ENCODE measurements around the gene IL6ST.

The IL6ST gene

DNA sequence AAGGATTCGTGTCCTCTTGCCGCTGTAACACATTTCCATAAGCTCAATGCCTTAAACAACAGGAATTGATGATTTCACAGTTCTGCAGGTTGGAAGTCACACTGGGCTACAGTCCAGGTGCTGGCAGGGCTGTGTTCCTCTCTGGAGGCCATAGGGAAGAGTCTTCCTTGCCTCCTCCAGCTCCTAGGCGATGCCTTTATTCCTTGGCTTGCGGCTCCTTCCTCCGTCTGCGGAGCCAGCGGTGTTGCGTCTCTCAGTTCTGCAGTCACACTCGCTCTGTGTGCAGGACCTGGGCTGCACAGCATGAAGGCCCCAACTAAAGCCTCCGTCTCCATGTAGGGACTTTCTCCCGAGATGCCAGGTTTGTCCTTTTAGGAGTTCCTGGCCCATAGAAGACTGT lies 70.0 kb downstream of the IL6ST start:
- no peak for DNase-seq
- intact Hi-C loops (cut with DNase I), result no loop called here

DNA sequence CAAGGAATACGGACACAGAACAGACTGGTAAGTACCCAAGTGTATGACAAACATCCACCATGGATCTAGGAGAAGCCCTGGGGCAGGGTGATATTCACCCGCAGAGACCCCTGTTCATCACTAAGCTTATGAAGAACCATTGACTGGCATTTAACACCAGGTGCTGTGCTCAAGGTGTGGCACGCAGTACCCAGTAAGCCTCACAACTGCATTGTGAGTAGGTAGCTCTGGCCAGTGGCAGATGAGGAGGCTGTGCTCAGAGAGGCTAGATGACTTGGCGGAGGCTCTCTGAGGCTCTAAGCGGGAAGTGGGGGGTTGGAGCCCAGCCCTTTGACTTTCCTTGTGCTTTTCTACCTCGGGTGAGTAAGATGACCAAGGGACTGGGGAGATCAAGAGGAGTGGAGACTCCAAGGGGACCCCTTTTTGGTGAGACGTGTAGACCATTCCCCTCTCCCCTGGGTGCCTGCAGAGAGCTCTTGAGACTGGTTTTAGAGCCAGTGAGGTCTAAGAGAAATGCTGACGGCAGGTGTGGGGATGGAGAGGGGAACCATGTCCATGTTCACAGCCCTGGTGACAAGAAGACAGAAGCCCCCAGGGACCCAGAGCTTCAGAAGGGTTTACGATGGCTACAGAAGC lies 70.8 kb downstream of the IL6ST start:
- DNase-seq, result no peak
- intact Hi-C loops (cut with DNase I), result no loop called here

DNA sequence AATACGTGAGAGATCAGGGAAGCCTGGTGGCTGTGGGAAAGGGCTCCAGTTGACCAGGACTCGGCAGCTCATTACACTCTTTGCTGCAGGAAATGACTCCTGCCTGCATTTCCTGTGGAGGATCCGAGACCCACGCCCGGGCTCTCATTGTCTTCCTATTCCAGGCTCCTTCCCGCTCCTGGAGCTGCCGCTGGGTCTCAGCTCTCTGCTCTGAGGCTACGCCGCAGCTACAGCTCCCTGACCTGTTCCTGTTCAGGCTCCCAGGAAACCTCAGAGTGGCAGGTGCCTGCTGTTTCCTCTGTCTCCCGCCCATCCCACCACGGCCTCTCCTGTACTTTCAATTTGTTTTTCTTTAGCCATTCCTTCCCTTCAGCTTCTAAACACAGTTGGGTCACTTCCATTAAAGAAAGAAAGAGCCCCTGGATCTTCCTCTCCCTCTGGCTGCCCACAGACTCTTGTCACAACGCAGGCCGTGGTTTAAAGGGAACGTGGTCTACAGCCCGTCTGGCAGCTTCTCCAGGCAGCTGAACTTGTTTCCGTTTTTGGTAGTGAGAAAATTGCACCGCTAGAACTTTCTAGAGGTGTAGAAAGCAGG lies 71.5 kb downstream of the IL6ST start:
- intact Hi-C loops (cut with DNase I), result no loop called here
- DNase-seq, result no peak

DNA sequence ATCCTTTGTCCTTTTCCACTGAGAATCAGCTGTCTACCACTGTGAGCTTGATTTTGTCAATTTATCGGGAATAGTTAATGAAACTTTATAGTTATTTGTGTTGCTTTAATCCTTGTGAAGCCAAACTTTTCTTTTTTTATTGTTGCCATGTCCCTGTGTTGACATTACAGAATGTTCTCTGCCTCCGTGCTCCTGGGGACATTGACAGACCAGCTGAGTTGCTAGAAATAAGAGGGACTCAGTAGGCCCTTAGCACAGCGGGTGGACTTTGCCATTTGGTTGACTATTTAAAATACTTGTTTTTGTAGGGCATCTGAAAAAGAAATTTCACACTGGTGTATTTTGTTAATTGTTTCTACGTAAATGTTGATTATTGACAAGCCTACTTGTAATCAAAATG lies 73.1 kb downstream of the IL6ST start:
- intact Hi-C loops (cut with DNase I), result no loop called here
- no peak for DNase-seq

DNA sequence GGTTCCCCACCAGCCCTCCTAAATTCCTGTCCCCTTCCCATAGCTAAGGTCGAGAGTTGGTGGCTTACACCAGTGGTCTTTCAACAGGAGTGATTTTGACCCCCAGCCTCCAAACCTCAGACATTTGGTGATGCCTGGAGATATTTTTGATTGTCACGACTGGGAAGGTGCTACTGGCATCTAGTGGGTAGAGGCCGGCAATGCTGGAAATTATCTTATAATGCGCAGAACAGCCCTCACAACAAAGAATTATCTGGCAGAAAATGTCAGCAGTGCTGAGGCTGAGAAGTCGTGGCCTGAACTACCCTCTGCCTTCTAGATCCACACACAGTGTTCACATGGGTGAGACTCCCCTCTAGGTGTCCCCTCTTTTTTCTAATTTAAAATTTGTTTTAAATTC lies 74.0 kb downstream of the IL6ST start:
- no peak for DNase-seq

DNA sequence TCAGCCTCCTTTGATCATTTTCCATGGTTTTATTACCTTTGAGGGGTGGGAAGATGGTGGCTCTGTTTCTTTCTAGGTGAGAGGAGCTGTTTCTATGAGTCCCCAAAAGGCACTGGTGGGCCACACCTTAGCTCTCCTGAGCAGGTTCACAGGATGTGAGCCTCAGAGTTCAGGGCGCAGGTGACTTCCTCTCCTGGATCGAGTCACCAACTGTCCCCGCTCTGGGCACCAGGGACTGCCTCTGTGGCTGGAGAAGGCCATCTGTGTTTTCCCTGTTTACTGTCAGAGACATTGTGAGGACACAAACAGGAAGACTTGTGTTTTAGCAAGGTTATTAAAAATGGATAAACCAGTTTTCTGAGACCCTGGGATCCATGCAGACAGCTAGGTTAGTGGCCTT lies 75.1 kb downstream of the IL6ST start:
- intact Hi-C loops (cut with DNase I), result no loop called here
- DNase-seq, result no peak

More for the DNA sequence above, 74.0 kb downstream of the IL6ST start:
- intact Hi-C loops (cut with DNase I), result no loop called here

DNA sequence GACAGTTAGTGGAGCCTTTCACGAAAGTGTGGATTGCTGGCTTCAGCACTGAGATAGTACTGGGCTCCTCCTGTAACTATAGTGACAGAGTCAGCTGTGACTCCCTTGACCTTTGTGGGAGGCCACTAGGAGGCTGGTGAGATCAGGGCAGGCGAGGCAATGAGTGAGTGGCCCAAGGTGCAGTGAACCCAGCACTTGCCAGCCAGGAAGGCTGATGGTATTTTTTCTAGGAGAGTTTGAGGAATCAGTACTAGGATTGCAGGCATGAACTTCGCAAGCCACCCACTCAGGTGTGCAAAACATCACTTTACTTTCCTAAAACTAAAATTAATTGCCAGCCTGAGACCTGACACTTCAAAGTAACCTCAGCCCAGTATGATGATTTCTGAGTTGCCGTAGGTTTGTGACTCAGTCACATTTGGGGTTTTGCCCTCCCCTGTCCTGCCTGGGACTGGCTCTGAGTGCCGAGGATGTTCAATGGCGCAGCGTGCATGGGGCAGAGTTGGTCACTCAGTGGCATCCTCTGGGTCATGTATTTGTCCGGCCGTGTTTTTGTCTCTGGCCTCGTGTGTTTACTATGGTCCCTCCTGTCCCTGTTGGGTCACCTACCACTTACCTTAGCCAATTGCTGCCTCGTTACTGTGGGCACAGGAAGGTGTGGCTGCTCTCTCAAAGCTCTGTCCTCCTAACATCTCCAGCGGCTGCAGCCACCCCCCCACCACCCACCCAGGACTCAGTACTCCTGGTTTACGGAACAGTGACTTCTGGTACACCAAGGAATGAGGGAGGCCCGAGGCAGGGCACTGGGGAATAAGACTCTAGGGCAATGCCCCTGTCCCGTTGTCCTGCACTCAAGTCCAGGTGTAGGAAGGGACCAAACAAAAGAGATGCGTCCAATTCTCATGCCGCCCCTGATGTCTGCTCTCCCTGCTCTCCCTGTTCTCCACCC lies 76.4 kb downstream of the IL6ST start:
- DNase-seq, result no peak
- intact Hi-C loops (cut with DNase I), result no loop called here

DNA sequence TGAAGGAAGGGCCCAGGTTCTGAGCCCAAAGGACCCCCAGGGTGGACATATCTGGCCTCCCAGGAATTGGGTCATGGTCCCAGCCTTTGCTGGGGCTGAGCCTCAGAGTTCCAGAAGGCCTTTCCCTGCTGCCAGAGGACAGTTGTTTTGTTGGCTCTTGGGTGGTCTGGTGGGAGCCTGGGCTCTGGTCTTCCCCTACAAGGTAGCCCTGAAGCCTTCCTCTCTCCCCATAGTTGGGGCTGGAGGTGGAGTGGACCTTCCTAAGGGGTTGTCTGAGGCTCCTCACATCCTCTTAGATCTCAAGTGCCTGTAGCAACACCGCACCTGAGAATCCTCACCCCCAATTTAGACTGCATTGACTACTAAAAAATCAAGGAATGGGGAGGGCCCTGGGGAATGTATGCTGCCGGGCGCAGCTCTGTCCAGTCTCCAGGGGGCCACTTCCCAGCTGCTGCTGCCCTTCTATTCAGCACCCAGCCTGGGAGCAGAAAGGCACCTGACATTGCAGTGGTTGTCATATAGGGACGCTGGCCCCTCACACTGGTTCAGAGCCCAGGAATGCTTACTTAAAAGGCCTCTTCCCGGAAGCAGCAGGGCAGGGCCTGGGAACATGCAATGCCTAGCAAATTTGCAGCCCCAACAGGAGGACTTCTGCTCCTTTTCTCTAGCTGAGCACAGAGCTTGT lies 77.2 kb downstream of the IL6ST start:
- intact Hi-C loops (cut with DNase I), result no loop called here
- no peak for DNase-seq

DNA sequence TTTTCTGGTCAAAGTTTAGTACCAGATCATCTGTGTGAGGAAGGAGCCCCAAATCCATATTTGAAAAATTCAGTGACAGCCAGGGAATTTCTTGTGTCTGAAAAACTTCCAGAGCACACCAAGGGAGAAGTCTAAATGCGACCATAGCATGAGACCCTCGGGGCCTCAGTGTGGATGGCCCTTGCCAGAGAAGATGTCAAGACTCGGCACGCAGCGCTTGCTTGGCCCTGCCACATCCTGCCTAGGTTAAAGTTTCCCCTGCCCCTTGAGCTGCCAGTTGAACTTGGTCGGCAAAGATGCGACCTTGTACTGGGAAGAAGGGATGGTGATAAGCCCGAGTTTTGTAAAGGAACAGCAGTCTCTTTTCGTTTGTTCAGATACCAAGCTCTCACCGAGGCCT lies 77.8 kb downstream of the IL6ST start:
- intact Hi-C loops (cut with DNase I), result no loop called here
- no peak for DNase-seq

DNA sequence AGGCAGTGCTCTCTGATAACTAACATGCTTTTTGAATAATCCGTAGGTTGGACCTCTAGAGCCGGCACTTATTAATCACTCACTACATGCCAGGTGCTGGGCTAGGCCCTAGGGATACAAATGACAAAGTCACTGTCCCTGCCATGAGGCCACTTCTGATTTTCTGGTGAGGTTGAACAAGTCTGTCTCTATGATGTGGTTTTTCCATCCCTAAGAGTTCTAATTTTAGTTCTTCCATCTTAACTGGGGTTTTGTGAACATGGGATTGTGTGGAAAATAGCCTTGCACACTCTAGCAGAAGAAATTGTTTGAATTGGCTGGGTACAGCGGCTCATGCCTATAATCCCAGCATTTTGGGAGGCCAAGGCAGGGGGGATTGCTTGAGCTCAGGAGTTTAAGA lies 79.0 kb downstream of the IL6ST start:
- intact Hi-C loops (cut with DNase I), result no loop called here
- DNase-seq, result no peak

DNA sequence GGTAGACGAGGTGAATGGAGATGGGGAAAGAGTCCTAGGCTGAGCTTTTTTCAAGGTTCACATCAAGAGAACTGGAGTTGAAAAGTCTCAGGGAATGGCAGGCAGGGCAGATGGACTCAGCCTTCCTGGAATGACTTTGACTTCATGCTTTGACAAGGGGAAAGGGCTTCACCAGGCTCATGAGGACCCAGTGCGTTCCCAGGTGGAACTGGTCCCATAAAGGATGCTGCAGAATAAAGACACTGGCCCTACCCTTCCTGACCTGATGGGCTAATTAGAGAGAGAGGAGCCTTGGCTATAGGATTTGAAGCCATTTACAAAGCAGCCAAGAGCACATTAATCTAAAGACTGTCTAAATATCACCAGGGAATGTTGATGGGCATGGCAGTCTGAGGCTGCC lies 79.8 kb downstream of the IL6ST start:
- no peak for DNase-seq
- intact Hi-C loops (cut with DNase I), result no loop called here

DNA sequence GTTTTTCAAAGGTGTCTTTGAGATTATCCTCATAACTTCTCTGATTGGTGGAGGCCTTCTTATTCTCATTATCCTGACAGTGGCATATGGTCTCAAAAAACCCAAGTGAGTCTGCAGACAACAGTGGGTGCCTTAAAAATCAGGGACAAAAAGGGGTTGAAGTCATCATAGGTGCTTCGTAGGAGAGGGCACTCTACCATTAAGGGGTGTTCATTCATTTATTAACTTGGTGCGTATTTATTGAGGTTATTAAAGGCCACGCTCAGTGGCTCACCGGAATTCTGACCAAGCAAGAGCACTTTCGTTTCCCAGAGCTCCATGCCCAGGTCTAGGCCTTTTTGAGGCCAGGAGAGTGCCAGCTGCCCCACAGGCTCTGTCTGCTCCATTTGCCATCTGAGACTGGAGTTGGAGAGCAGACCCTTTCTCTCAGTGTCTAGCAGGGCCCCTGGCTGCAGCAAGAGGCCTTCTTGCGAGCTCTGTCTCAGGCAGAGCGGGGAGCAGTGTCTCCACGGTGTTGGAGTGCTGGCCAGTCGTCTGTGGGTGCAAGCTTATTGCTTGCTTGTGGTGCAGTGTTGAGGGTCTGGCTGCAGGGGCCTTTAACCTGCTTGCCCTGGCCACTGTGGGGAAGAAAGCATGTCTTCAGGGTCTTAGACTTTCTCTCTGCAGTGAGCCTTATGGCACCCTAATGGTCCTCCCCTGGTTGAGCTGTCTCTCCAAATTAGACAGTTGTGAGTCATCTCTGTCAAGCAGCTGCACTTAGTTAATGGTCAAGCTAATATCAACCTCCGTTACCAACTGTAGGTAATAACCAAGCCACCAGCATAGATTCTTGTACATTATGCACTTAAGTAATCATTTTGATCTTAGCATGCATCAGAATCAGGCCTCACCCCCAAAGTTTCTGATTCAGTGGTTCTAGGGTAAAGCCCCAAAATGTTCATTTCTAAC lies 81.0 kb downstream of the IL6ST start:
- intact Hi-C loops (cut with DNase I), result no loop called here

DNA sequence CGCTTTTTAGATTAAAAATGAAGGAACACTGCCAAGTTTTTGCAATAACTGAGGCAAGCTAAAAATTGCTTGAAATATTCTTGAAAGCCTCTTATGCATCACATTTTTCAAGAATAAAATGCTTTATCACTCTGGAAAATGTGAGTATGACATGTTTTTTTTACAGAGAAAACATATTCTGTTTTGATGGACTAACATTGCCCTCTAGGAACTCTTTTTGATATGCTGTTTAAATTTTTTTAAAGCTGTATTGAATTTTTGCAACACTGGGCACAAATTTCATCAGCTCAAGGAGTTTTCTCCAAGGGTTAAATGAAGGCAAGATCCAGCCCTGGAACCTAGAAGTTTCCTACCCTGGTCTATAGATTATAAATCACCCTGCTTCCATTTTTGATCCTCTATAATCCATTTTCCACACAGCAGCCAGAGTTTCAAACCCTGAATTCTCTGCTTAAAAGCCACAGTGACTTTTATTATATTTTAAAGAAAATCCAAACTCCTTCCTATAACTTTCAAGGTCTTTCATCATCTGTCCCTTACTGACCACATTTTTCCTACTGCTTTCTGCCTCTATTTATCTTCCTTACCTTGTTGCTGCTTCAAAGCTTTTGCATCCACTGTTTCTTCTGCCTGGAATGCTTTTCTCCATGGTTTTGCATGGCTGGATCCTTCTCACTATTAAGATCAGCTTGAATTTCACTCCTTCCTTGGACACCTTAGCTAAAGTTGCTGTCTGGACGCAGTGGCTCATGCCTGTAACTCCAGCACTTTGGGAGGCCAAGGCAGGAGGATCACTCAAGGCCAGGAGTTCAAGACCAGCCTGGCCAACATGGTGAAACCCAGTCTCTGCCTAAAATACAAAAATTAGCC lies 82.7 kb downstream of the IL6ST start:
- intact Hi-C loops (cut with DNase I), result no loop called here
- DNase-seq, result no peak

More for the DNA sequence above, 81.0 kb downstream of the IL6ST start:
- DNase-seq, result no peak

DNA sequence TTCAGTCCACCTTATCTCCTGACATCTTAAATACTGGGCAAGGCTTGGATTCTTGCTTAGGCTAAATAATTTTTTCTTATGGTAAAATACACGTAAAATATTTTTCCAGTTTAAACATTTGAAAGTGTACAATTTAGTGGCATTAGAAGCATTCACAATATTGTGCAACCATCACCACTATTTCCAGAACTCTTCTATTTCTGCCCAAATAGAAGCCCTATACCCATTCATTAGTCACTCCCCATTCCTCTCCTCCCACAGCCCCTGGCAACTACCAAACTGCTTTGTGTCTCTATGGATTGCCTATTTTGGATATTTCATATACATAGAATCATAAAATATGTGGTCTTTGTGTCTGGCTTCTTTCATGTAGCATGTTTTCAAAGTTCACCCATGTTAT lies 86.0 kb downstream of the IL6ST start:
- no peak for DNase-seq
- intact Hi-C loops (cut with DNase I), result no loop called here

DNA sequence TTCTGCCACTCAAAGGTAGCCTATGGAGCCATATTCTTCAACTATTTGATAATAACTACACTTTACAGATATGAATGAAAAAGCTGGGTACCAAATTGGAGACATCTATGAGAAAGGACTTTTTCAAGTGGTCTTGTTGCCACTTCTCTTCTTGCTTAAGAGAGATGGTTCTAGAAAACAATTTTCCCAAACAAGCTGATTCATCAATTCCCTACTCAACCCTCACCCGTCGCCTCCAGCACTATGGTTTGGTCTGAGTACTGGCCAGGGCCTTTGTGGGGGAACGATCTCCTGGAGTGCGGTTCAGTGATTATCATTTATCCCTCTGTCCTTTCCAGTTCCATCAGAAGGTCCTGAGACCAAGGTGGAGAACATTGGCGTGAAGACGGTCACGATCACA lies 86.8 kb downstream of the IL6ST start:
- intact Hi-C loops (cut with DNase I), result no loop called here

DNA sequence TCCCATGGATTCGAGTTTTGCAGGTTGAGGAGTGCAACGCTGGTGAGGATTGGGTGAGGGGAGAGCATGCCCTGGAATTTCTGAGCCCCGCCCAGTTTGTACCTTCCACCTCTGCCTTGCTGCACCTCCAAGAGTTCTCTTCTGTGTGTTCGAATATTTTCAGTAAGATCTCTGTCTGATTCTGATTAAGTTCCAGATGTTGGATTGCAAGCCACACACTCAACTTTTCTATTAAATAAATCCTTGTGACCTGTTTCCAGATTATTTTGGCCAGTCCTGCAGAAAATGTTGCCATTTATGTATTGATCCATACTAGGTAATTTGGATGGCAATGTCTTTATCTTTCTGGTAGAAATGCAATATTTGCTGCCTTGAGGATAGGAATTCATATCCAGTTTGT lies 89.5 kb downstream of the IL6ST start:
- intact Hi-C loops (cut with DNase I), result no loop called here
- DNase-seq, result no peak

More for the DNA sequence above, 86.8 kb downstream of the IL6ST start:
- DNase-seq, result no peak

DNA sequence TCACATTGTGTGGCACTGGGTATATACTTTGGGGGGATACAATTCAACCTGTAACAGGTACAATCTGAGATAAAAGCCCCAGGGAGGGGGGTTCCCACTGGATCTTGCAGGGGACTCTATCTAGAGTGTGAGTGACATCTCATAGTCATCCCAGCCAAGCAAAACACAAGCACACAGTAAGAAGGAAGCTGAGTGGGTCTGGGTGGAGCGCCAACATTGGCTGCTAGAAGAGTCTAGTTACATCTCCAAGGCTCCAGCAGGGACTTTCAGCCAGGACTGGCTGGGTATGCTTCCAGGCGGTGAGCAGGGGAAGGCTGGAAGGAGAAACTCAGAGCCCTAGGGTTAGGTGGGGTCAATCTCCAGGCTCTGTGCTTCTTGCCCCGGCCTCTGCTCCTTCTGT lies 90.6 kb downstream of the IL6ST start:
- no peak for DNase-seq
- intact Hi-C loops (cut with DNase I), result no loop called here

DNA sequence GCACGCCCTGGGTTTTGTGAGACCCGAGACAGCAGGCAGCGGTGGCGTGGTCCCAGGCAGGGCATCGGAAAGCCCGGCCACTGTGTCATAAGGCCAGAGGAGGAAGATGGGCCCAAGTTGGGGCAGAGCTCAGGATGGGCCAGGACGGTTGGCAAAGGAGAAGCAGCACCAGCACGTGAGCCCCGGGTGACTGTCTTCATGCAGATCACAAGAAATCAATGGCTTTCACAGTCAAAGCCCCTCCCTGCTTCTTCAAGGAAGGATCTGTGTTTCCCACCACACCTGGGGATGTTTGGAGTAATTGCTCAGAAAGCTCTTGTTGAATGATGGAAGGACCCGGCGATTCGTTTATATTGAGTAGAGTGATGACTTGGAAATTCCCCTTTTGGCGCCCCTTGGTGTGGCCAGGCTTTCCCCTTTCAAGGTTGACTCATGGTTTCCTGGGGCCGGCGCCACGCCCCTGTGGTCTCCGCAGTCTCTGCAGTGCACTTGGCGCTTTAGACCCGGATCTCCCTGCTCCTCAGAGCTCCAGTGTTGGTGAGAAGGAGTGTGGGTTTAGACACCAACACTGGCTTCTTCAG lies 91.6 kb downstream of the IL6ST start:
- intact Hi-C loops (cut with DNase I), result no loop called here
- DNase-seq, result peak in 1 of 10 donors; percentile 80

DNA sequence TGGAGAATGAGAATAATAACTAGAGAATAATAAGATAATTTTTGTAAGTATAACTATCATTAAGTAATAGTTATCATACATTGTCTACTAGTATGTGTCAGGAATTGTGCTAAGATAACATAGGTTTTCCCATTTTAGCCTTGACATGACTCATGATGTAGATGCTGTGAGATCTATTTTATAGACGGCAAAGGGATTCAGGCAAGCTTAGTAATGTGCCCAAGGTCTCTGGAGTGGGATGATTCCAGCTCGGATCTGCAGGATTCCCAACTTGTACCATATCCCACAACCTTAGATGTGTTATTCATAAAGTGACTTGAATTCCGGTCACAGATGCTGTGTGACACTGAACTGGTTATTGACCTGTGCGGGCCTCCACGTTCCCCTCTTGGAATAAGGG lies 92.1 kb downstream of the IL6ST start:
- no peak for DNase-seq
- intact Hi-C loops (cut with DNase I), result no loop called here
